GM08714 (cell line): ENCODE data around the gene RSBN1L.
"Not testable (repeated sequence)": the region's sequence is repeated elsewhere in the genome, so short reads cannot be mapped to it uniquely, and the experiment has no call there.

Source experiments
- H3K4me3 ChIP-seq: fragments of 200-500 bp; sonication (Bioruptor generic); 2 replicates; pipeline ENCODE4 v1.5.1; 2014; ENCODE audit warnings: mild to moderate bottlenecking, low read length, inconsistent platforms
- ZNF274 ChIP-seq: IDR thresholded peaks from 2 replicates; pipeline ENCODE4 v1.6.1; 2012; ENCODE audit warnings: mild to moderate bottlenecking, low read depth, low read length

The RSBN1L gene

DNA sequence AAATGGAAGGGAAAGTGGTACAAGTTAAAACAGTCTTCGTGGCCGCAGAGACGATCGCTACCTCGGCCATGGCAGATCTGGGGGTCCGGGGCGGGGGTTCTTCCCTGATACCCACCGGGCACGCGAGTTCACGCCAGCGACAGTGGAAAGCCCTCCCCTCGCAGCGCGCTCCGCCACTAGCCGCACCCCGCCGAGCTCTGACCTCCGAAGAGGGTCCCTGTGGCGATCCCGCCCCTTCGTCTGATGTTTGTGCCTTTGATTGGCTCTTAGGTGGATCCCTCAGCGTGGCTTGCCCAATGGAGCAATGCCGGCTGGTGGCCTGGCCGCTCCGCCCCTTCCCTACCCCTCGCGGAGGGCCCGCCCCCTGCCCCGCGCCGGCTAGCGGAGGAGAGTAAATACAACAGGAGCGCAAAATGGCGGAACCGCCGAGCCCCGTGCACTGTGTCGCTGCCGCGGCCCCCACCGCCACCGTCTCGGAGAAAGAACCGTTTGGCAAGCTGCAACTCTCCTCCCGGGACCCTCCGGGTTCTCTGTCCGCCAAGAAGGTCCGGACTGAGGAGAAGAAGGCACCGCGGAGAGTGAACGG lies at the start of gene RSBN1L:
Gene RSBN1L (plus strand): TSS at position 403 of the 586 bp plus-strand sequence. CDS start 11 bp downstream, at position 414.
- H3K4me3 ChIP-seq: peak within 1 kb of the TSS; percentile 97
- no peak for TF ChIP-seq ZNF274

DNA sequence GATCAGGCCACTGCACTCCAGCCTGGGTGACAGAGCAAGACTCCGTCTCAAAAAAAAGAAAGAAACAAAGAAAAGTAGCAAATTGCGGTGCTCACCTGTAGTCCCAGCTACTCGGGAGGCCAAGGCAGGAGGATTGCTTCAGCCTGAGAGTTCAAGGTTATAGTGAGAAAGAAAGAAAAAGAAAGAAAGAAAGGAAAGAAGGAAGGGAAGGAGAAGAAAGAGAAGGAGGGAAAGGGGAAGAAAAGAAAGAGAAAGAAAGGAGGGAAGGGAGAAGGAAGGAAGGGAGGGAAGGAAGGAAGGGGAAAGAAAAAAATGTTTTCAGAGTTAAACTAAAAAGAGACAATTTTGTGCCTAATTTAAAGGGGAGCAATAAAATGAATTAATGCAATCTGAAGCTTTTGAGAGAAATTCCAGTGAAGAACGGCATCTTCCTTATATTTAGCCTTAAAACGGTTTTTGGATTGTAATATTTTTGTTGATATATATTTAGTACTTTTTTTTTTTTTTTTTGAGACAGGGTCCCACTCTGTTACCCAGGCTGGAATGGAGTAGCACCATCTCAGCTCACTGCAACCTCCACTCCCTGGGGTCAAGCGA lies 47.4 kb upstream of the RSBN1L start:
- no peak for TF ChIP-seq ZNF274

DNA sequence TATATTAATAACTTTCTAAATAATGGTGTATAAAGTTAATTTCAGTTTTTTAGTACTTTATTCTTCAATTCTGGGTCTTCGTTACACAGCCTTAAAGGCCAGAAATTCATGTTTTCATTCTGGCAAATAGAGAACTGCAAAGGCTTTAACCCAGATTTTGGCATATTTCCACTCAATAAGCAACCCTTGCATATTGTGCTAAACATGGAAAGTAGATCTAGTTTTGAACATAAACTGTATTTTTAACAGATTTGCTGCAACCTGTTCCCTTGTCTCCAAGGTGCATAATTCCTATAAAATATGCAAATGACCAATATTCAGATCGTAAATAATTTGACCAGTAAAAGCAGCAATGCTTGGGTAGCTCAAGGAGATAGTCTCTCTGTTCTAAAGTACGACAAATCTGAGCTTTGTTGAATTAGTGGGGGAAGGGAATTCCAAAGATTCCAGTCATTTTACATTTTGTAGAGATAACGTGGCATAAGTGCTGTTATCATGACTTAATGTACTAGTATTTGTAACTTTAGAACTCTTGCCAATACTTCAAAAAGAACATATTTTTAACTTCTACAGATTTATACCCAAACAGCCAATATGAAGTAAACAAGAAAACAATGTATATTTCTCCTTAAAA lies 46.4 kb upstream of the RSBN1L start:
- no peak for TF ChIP-seq ZNF274

More for the DNA sequence above, 47.4 kb upstream of the RSBN1L start:
- no peak overlapping the region for H3K4me3 ChIP-seq

DNA sequence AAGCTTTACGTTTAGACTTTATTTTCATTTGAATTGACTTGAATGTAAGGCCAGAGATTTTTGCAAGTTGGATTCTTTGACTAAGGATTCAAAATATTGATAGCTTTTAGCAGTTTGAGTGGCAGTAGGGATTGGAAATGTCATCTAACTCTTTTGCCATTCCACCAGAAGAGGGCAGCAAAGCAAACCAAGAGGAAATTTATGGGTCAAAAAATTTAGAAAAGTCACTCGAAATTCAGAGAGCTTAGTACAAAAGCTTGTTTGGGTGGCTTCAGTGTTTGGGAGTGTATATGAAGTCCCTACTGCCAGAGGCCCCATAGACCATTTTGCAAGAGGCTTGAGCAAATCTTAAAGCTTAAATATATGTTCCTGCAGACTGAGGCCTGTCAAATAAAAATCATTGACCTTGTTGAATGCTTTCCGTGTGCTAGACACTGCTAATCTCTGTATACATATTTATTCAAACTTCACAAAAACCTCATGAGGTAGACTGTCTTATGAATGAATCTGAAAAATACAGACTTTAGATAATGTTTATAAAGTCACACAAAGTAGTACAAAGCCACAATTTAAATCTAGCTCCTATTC lies 44.6 kb upstream of the RSBN1L start:
- no peak for TF ChIP-seq ZNF274
- H3K4me3 ChIP-seq: no peak overlapping the region

More for the DNA sequence above, 46.4 kb upstream of the RSBN1L start:
- H3K4me3 ChIP-seq: no peak overlapping the region

DNA sequence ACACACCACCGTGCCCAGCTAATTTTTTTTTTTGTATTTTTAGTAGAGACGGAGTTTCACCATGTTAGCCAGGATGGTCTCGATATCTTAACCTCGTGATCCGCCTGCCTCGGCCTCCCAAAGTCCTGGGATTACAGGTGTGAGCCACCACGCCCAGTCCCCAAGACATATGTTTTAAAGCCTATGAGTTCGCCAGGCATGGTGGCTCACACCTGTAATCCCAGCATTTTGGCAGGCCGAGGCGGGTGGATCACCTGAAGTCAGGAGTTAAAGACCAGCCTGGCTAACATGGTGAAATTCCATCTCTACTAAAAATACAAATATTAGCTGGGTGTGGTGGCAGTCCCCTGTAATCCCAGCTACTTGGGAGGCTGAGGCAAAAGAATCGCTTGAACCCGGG lies 43.4 kb upstream of the RSBN1L start:
- not testable (repeated sequence) for H3K4me3 ChIP-seq

DNA sequence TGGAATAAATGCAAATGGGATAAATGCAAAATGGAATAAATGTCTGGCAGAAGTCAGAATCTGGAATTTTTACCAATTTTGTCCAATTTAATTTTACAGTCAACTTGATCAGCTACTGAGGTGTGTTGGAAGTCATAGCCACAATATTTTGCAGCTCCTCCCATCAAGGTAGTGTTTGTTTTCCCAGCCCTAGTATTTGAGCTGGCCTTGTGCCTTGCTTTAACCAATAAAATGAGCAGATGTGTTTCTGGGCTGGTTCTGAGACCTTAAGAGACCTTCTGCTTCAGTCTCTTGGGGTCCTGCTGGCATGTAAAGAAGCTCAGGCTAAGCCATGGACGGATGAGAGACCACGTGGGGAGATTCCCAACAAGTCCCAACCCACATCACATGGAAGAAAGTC lies 42.7 kb upstream of the RSBN1L start:
- H3K4me3 ChIP-seq: no peak overlapping the region
- no peak for TF ChIP-seq ZNF274

DNA sequence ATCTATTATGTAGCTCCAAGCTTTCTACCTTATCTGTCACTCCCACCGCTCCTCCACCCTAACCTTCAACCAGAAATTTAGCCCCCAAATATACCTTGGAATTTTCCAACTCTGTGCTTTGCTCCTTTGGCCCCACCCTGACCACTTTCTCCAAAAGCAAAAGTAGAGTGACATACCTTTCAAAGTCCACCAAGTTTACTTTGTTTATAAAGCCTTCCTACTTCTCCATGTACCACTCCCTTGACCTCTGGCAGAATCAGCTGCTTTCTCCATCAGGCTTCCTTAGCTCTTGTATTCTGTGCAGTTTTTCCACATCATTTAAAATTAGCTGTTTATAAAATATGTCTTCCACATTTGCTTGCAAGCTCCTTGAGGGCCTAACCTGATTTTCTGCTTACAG lies 40.9 kb upstream of the RSBN1L start:
- TF ChIP-seq ZNF274: no peak
- H3K4me3 ChIP-seq: no peak overlapping the region

DNA sequence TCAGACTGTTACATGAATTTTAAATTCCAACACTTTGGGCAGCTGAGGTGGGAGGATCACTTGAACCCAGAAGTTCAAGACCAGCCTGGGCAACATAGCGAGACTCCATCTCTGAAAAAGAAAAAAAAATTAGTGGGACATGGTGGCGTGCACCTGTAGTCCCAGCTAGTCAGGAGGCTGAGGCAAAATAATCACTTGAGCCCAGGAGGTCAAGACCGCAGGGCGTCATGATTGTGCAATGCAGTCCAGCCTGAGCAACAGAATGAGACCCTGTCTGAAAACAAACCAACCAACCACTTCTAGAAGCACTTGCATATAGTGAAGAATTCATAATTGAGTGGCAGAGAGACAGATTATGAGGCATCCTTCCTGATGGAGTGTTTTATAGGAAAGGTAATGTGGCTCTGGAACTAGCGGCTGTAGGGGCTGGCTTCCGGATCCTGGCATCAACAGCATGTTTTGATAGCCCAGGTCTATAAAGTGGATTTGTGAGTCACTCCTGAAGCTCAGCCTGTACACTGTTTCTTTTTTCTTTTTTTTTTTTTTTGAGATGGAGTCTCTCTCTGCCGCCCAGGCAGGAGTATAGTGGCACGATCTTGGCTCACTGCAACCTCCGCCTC lies 40.3 kb upstream of the RSBN1L start:
- no peak for TF ChIP-seq ZNF274
- no peak overlapping the region for H3K4me3 ChIP-seq

DNA sequence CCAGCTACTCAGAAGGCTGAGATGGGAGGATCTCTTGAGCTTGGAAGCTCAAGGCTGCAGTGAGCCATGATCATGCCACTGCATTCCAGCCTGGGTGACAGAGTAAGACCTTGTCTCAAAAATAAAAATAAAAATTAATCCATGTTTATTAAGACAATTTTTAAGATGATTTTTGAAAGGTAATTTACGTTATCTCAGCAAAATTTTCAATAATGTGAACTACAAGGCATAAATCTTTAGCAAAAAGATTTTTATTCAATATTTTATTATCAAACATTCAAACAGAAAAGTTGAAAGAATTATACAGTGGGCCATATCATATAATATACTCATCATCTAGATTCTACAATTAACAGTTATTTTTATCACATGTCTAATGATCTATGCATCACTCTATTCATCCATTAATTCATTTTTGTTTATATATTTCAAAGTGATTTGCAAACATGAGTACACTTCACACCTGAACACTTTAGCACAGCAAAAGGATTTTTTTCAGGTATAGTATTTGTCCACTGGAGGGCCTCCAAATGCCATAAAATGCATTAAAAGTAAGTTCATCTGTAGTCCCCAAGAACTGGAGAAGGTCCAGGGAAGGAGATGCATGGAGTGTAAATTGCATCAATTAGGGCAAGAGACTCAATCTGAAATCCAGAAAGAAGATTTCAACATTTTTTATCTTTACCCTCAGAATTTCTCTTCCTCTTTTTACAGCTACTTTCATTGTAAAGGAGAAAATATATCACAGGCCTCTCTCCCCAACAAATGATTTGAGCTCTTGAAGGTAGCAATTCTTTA lies 38.6 kb upstream of the RSBN1L start:
- TF ChIP-seq ZNF274: no peak
- no peak overlapping the region for H3K4me3 ChIP-seq

DNA sequence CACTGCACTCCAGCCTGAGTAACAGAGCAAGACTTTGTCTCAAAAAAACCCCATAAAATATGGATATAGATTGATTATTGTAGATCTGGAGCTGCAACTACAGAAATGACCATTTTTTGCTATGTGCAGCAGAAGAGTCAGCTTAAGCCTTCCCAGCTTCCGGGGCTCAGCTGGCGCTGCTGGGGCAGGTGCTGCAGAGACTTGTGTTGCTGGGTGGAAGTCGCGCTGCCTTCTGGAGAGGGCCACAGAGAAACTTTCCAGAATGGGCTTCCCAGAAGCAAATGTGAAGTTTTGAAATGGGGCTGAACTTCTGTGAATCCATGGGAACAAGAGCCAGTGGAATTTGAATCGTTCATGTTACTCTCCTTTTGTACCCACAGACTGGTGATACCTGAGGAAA lies 37.3 kb upstream of the RSBN1L start:
- no peak overlapping the region for H3K4me3 ChIP-seq
- no peak for TF ChIP-seq ZNF274

DNA sequence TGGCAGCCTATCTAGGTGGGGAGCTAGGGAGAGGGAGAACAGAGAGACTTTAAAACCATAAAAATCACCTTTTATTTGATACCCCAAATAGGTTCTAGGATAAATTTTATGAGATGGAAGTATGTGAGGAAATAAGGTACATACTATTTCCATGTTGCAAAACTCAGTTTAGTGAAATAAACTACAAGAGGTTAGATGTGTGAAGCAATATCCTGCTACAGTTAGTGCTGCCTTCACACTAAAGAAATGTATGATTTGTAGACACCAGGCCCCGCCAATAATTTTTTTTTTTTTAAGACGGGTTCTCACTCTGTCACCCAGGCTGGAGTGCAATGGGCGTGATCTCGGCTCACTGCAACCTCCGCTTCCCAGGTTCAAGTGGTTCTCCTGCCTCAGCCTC lies 34.4 kb upstream of the RSBN1L start:
- no peak for TF ChIP-seq ZNF274
- H3K4me3 ChIP-seq: no peak overlapping the region

DNA sequence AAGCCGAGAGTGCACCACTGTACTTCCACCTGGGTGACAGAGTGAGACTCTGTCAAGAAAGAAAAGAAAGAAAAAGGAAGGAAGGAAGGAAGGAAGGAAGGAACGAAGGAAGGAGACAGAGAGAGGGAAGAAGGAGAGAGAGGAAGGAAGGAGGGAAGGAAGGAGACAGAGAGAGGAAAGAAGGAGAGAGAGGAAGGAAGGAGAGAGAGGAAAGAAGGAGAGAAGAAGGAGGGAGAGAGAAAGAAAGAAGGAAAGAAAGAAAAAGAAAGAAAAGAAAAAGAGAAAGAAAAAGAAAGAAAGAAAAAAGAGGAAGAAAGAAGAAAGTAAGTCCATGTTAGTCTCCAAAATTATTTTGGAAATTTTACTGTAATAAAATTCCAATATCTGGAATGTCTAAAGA lies 33.4 kb upstream of the RSBN1L start:
- H3K4me3 ChIP-seq: no peak overlapping the region
- no peak for TF ChIP-seq ZNF274

DNA sequence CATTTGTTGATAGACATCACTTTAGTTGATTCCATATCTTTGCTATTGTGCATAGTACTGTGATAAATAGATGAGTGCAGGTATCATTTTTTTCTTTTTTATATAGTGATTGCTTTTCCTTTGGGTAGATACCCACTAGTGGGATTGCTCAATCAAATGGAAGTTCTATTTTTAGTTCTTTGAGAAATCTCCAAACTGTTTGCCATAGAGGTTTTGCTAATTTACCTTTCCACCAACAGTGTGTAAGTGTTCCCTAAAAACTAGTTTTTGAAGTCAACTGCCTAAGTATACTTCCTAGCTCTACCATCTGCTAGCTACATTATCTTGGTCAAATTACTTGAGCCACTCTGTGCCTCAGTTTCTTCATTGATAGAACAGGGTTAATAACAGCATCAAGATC lies 31.5 kb upstream of the RSBN1L start:
- TF ChIP-seq ZNF274: no peak
- H3K4me3 ChIP-seq: no peak overlapping the region

DNA sequence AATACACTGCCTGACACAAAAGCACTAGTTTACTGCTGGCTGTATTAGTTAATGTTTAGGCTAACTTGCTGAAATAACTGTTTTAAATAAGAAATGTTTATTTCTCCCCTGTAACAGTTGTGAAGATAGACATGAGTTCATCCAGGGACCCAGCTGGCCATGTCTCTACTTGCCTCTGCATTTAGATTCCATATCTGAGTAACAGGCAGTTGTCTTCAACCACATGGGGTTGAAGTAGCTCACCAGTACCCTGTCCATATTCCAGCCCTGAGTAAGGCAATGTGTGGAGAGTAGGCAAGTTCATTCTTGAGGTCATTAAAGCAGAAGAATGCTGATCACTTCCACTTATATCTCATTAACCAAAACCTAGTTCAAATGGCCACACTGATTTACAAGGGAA lies 31.1 kb upstream of the RSBN1L start:
- no peak for TF ChIP-seq ZNF274
- H3K4me3 ChIP-seq: no peak overlapping the region
